Urinary bladder (tissue), 4 donors: Measurements from ENCODE around the gene PPP1R16B. TPM values are rescaled to one million over a fixed set of nuclear protein-coding genes. Genes with fewer than 3 reads are reported as not detected.
"Not testable (repeated sequence)": the region's sequence is repeated elsewhere in the genome, so short reads cannot be mapped to it uniquely, and the experiment has no call there.

ENCODE experiments used
- DNase-seq: peaks from one replicate; pipeline ENCODE4 v3.0.0-alpha.2; 2015; ENCODE audit errors: extremely low spot score
- H3K27ac ChIP-seq: one replicate; pipeline ENCODE4 v1.5.1; 2013; ENCODE audit warnings: low read depth, mild to moderate bottlenecking, moderate library complexity
- H3K36me3 ChIP-seq: one replicate; pipeline ENCODE4 v1.6.1; 2013; ENCODE audit warnings: mild to moderate bottlenecking, moderate library complexity; ENCODE audit not compliant: insufficient read depth
- H3K4me1 ChIP-seq: one replicate; pipeline ENCODE4 v1.6.1; 2013; ENCODE audit warnings: mild to moderate bottlenecking, moderate library complexity; ENCODE audit not compliant: insufficient read depth
- H3K4me3 ChIP-seq: one replicate; pipeline ENCODE4 v1.5.1; 2013; ENCODE audit warnings: low read depth, low read length
- WGBS: extraction: QIAGEN DNeasy Blood & Tissue Kit; methylation state at CpG from one replicate; pipeline ENCODE4 v1.1.7; 2013; 5-methylcytosine and 5-hydroxymethylcytosine counted together
- polyA plus RNA-seq: library from polyadenylated mRNA; stranded (reverse); fragments of 200-250 nt; gene quantifications from one replicate; pipeline ENCODE4 v1.2.3, GENCODE V29; 2013
- total RNA-seq: library from RNA; depleted of rRNA; stranded (reverse); fragments of >200 nt; gene quantifications from one replicate; pipeline ENCODE4 v1.2.3, GENCODE V29; 2014
- donor health status: healthy with polysubstance abuse.
- donor health status: healthy.

Gene PPP1R16B
- total and polyA plus RNA-seq, 2 donors = 5.6 to 8.0 TPM

- 50% methylated on average over 18 of the region's 18 CpGs for WGBS
- no peaks in the 10 kb centered on the region for H3K36me3 ChIP-seq
- H3K4me1 ChIP-seq = peaks cover 3% of the 10 kb centered on the region
- DNase-seq = no peak
- H3K27ac ChIP-seq = peak overlapping the region; percentile 28
- peak overlapping the region; percentile 55 for H3K4me3 ChIP-seq
Measured at GRCh38 chr20:38804682-38805501, 605 bp upstream of the PPP1R16B start.

- no peak for DNase-seq
- H3K4me1 ChIP-seq = peaks cover 3% of the 10 kb centered on the region
- peak overlapping the region; percentile 12 for H3K27ac ChIP-seq
- peak overlapping the region; percentile 55 for H3K4me3 ChIP-seq
- H3K36me3 ChIP-seq = no peaks in the 10 kb centered on the region
- WGBS = under 1% methylated on average over 81 of the region's 81 CpGs
Measured at GRCh38 chr20:38805958-38806854, 709 bp downstream of the PPP1R16B start.

GRCh38 chr20:38806855-38807655 lies 1.6 kb downstream of the PPP1R16B start:
- DNase-seq = no peak
- WGBS = 10% methylated on average over 32 of the region's 32 CpGs
- H3K27ac ChIP-seq = no peak overlapping the region
- no peaks in the 10 kb centered on the region for H3K36me3 ChIP-seq
- peak overlapping the region; percentile 55 for H3K4me3 ChIP-seq
- H3K4me1 ChIP-seq = peaks cover 3% of the 10 kb centered on the region

DNA sequence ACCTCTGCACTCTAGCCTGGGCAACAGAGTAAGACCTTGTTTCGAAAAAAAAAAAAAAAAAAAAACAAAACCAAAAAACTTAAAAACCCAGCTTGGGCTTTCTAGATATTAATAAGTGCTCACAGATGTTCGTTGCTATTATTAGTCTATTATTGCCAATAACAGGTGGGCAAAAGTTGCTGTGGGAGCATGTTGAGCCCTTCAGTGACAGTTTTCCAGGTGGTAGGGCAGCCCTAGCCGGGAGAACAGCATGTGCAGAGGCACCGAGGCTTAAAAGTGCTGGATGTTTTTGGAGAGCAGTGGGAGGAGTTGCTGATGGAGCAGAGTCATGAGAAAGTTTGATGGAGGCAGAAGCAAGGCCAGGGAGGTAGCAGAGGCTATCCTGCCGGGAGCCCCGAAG lies 4.4 kb downstream of the PPP1R16B start:
- Histone ChIP-seq H3K4me1 (peaks cover 3% of the 10 kb centered on the region), H3K36me3 (no peaks in the 10 kb centered on the region), H3K27ac (no peak overlapping the region), H3K4me3 (no peak overlapping the region)
- no peak for DNase-seq
- WGBS = 58% methylated on average over 6 of the region's 6 CpGs

DNA sequence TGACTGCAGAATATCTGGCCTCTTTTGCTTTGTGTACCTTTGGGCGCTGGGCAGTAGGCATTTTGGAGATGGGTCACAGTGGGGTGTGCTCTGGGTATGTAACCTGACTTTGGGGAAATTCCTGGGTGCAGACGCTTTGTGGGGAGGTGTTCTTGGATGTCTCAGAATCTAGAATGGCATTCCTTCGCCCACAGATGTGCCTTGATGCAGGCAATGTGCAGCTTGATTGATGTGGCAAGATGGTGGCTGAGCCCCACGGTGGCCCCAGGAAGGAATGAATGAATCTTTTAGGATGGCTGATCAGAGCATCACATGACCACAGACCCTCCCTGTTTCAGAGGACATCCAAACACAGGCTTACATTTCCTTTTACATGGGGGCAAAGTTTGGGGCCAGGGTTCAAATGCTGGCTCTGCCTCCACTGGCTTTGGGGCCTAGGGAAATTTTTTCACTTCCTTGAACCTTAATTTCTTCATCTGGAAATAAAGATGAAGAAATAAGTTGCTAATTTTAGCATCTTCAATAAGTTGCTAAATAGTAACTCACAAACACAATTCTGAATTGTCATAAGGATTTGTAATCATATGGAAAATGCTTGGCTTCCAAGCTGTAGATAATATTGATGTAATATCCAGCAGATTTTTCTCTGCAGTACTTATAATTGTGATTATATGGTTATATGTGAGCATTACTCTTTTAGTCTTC lies 5.6 kb downstream of the PPP1R16B start:
- Histone ChIP-seq H3K4me1 (peaks cover 2% of the 10 kb centered on the region), H3K36me3 (no peaks in the 10 kb centered on the region), H3K27ac (no peak overlapping the region), H3K4me3 (no peak overlapping the region)
- no peak for DNase-seq
- WGBS = 84% methylated on average over 4 of the region's 4 CpGs

GRCh38 chr20:38811769-38812168 lies 6.3 kb downstream of the PPP1R16B start:
- H3K4me3 ChIP-seq = no peak overlapping the region
- no peak for DNase-seq
- 73% methylated on average over 4 of the region's 4 CpGs for WGBS
- no peaks in the 10 kb centered on the region for H3K36me3 ChIP-seq
- no peak overlapping the region for H3K27ac ChIP-seq
- H3K4me1 ChIP-seq = no peaks in the 10 kb centered on the region

- Histone ChIP-seq H3K27ac (no peak overlapping the region), H3K4me3 (no peak overlapping the region), H3K36me3 (no peaks in the 10 kb centered on the region), H3K4me1 (no peaks in the 10 kb centered on the region)
- no peak for DNase-seq
- WGBS = 40% methylated on average over 5 of the region's 5 CpGs
Measured at GRCh38 chr20:38812182-38812581, 6.7 kb downstream of the PPP1R16B start.

- no peaks in the 10 kb centered on the region for H3K4me1 ChIP-seq
- H3K4me3 ChIP-seq = no peak overlapping the region
- 82% methylated on average over 4 of the region's 4 CpGs for WGBS
- no peak overlapping the region for H3K27ac ChIP-seq
- DNase-seq = no peak
- no peaks in the 10 kb centered on the region for H3K36me3 ChIP-seq
Measured at GRCh38 chr20:38812709-38813573, 7.4 kb downstream of the PPP1R16B start.

GRCh38 chr20:38813574-38813962 lies 8.1 kb downstream of the PPP1R16B start:
- not testable (repeated sequence) for DNase-seq, H3K36me3 ChIP-seq, H3K27ac ChIP-seq, H3K4me3 ChIP-seq, H3K4me1 ChIP-seq
- WGBS = 91% methylated on average over 6 of the region's 6 CpGs

- DNase-seq = no peak
- H3K27ac ChIP-seq = no peak overlapping the region
- H3K4me1 ChIP-seq = no peaks in the 10 kb centered on the region
- no peak overlapping the region for H3K4me3 ChIP-seq
- H3K36me3 ChIP-seq = no peaks in the 10 kb centered on the region
Measured at GRCh38 chr20:38815446-38815845, 9.9 kb downstream of the PPP1R16B start.

GRCh38 chr20:38818113-38819065 lies 12.9 kb downstream of the PPP1R16B start:
- WGBS = 74% methylated on average over 9 of the region's 9 CpGs
- Histone ChIP-seq H3K36me3 (no peaks in the 10 kb centered on the region), H3K4me1 (no peaks in the 10 kb centered on the region), H3K4me3 (no peak overlapping the region), H3K27ac (no peak overlapping the region)
- DNase-seq = no peak
